Stimulated activated CD4-positive, alpha-beta T cell treated with anti-CD3 and anti-CD28 coated beads, Interleukin-12 subunit alpha, Interleukin-12 subunit beta, amount 100 ng/mL, for 4 hours (primary cell): ENCODE measurements around the gene DCDC2B.
A peak's percentile ranks its signal among the peaks of the same experiment; 100 is the strongest.
"Not testable (repeated sequence)": the region's sequence is repeated elsewhere in the genome, so short reads cannot be mapped to it uniquely, and the experiment has no call there.

Source experiments
- DNase-seq: peaks from one replicate; pipeline ENCODE4 v3.0.0-alpha.2; 2020

Gene DCDC2B

DNA sequence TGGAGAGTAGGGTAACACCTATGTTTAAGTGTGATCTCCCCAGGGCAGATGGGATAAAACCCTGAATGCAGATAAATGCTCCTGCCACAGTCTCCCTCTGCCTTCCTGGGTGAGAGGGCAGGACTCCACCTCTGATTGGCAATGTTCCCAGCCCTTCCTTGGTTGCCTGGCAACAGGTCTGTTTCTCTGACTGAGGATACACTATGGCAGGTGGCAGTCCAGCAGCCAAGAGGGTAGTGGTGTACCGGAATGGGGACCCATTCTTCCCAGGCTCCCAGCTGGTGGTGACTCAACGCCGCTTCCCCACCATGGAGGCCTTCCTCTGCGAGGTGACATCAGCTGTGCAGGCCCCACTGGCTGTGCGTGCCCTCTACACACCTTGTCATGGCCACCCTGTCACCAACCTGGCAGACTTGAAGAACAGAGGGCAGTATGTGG, at the start of gene DCDC2B:
Gene DCDC2B (plus strand): TSS at position 199 of the 438 bp plus-strand sequence. CDS start 5 bp downstream, at position 204.
- DNase-seq, result no peak

DNA sequence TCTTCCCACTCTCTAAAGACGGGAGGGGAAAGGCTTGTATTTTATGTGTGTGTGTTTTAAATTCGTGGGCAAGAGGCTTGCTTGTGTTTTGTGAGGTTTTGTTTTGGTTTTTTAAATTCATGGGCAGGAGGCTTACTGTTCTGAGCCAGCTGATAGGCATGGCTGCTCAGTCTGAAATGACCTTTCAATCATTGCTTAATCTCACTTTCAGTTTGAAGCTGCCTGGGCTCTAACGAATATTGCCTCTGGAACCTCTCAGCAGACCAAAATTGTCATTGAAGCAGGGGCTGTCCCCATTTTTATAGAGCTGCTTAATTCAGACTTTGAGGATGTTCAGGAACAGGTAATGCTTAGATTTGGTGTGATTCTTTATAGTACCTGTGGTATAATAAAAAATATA, 49.7 kb upstream of the DCDC2B start:
- DNase-seq, result no peak

GRCh38 chr1:32163405-32163804, 45.5 kb upstream of the DCDC2B start:
- DNase-seq, result no peak

- not testable (repeated sequence) for DNase-seq
Observed at GRCh38 chr1:32165633-32166032, 43.3 kb upstream of the DCDC2B start.

GRCh38 chr1:32170991-32171390, 37.9 kb upstream of the DCDC2B start:
- DNase-seq, result no peak

GRCh38 chr1:32172621-32173245, 36.2 kb upstream of the DCDC2B start:
- no peak for DNase-seq

GRCh38 chr1:32178380-32179192, 30.3 kb upstream of the DCDC2B start:
- DNase-seq, result no peak

DNA sequence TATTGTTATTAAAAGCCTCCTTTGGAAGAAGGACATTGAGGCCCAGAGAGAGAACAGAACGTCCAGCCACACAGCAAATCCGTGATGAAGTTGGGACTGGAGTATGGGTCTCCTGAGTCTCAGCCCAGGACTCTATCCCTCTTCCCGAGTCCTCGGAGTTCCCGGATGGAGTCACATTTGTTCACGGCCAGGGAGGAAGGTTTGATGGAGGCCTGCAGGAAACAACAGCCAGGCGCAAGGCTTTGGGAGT, 29.8 kb upstream of the DCDC2B start:
- no peak for DNase-seq

DNA sequence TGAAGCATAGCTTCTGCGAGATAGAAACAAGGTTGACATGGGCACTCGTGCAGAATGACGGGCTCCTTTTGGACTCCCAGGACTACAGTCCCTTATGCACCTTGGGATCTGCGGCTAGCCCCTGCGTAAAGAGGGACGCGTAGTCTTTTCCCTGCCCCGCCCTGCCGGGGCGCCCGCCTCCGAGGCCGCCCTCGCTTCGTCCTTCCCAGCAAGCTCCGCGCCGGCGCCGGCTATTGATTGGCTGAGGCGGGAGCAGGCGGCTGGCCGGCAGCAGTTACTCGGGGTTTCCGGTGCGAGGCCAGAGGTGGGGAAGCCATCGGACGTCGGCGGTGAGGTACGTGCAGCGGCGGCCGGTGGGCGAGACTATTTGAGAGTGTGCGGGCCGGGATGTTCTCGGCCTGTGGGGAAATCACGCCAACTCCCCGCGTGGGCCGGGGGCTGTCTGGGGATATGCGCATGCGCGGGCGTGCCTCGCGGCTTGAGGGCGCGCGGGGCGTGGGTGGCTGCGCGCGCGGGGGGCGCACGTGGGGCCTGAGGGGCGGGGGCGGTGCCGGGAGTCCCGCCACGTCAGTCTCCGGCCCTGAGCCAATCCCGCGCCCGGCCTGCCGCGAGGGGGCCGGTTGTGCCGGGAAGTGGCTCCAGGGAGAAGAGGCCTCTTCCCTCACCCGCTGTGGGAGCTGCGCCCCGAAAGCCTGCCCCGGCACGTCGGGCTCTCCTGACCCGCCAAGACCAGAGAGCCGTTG, 29.3 kb upstream of the DCDC2B start, which contains the start of gene TXLNA:
Gene TXLNA (plus strand): TSS at position 233 of the 743 bp plus-strand sequence. CDS start 671 bp downstream, outside the sequence.
- DNase-seq, result peak; percentile 89

- peak; percentile 28 for DNase-seq
Observed at GRCh38 chr1:32180186-32181060, 28.5 kb upstream of the DCDC2B start.

- no peak for DNase-seq
Observed at GRCh38 chr1:32181065-32181464, 27.8 kb upstream of the DCDC2B start.

GRCh38 chr1:32181563-32181962, 27.3 kb upstream of the DCDC2B start:
- DNase-seq, result no peak

DNA sequence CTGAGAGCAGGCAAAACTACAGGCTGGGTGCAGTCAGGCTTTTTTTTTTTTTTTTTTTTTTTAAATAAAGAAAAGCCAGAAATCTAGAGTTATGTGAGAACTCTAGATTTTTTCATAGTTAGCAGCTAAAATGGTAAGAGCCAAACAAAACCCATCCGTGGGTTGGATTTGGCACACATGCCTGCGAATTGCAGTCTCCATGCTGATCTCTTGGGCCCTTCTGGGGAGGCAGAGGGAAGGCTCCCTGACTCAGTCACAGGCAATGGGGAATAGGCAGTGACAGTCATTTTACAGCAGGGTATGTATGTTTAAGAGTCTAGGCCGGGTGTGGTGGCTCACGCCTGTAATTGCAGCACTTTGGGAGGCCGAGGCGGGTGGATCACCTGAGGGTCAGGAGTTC, 26.8 kb upstream of the DCDC2B start:
- no peak for DNase-seq

DNA sequence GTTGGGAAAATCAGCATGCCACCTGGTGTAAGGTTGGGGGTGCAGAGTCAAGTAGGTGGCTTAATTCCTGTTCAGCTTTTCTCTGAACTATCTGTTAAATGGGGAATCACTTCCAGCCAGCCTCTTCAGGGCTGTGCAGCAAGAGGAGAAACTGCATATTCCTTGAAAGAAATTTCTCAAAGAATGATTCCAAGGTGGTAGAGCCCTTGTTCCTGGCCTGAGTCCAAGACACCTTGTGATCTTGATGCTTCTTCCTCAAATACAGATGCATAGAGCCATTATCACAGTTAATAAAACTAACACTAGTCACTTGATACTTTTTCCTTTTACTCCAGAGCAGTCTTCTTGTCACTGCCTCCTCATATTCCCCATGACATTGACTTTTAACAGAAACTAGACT, 24.2 kb upstream of the DCDC2B start:
- DNase-seq, result no peak

- no peak for DNase-seq
Observed at GRCh38 chr1:32186077-32186476, 22.8 kb upstream of the DCDC2B start.

- DNase-seq, result no peak
Observed at GRCh38 chr1:32186491-32186890, 22.4 kb upstream of the DCDC2B start.

DNA sequence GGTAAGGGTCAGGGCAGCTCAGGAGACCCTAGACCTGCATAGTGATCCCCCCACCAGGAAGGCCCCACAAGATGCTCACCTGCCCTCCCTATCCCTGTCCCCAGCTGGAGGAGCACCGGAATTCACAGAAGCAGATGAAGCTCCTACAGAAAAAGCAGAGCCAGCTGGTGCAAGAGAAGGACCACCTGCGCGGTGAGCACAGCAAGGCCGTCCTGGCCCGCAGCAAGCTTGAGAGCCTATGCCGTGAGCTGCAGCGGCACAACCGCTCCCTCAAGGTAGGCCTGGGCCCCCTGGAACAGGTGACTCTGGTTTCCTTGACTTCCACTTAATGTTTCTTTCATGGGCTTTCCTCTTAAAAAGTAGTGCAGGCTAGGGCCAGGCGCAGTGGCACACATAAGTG, 21.0 kb upstream of the DCDC2B start:
- DNase-seq, result no peak

- no peak for DNase-seq
Observed at GRCh38 chr1:32192220-32192948, 16.5 kb upstream of the DCDC2B start.

GRCh38 chr1:32194984-32195383, 13.9 kb upstream of the DCDC2B start:
- no peak for DNase-seq

- DNase-seq, result no peak
Observed at GRCh38 chr1:32195531-32195930, 13.4 kb upstream of the DCDC2B start.

GRCh38 chr1:32195972-32196823, 12.7 kb upstream of the DCDC2B start:
- DNase-seq, result no peak
